GM21529 (cell line): Measurements from ENCODE around the gene TMEM53.

Experiments used
- ATAC-seq: cut with Tn5 transposase; IDR thresholded peaks from one replicate; pipeline ENCODE4 v1.9.1; 2021; ENCODE audit not compliant: unreplicated experiment

TMEM53 gene

DNA sequence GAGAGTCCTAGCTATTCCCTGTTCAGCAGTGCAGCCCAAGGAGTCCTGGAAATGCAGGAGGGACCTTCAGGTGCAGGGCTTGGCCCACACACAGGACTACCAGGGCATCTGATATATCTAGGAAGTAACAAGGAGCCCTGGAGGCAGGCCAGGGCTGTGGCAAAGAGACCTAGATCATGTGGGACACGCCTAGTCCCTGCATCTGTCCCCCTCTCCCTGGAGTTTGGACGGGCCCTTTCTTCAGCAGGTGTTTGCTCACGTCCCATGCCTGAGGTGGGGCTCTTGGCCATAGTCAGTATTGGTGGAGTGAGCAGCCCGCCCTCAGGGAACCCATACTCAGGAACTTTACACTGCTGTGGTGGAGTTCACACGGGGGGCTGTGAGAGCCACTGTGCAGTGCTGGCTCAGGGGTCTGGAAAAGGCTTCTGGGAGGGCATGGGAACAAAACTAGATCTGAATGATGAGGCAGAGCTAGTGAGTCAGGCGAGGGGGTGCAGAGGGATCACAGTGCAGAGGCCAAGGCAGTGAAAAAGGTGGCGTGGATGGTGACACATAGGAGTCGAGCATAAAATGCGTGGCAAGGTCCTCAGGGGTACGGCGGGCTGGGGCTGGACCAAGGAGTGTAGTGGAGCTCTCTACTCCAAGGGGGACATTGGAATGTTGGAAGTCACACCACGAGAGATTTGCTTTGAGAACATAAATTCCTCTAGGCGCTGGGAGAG is 25.6 kb downstream of the TMEM53 start:
- ATAC-seq = no peak

- ATAC-seq = no peak
Observed at GRCh38 chr1:44647896-44648295, 26.4 kb downstream of the TMEM53 start.

- no peak for ATAC-seq
Observed at GRCh38 chr1:44646261-44647110, 27.8 kb downstream of the TMEM53 start.

- no peak for ATAC-seq
Observed at GRCh38 chr1:44645476-44646244, 28.6 kb downstream of the TMEM53 start.

- ATAC-seq = no peak
Observed at GRCh38 chr1:44644806-44645205, 29.5 kb downstream of the TMEM53 start.

DNA sequence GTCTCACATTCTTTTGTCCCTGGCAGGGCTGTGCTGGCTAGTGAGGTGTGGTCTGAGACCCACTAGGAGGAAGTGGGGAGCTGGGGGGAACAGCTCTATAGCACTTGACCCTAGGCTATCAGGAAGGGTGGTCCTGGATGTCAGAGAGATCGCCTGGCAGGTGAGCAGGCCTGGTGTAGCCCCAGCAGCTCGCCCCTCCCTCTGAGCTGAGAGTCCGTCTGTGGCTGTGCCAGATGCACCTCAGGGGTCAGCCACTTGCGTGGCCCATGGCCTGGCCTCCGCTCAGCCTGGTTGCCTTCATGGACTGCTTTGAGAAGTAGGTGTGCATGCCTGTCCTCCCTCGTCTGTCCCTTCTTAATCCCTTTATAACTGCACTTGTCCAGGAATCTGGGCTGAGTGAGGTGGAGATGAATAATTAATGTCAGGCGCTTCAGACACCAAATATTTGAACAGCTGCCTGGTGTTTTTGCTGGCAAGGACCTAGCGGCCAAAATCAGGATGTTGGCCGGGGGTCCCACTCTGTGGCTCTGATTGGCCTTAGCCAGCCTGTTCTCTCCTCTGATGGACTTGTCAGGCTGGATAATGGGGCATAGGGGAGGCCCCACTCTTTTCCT is 30.5 kb downstream of the TMEM53 start:
- no peak for ATAC-seq

GRCh38 chr1:44642925-44643324 is 31.4 kb downstream of the TMEM53 start:
- ATAC-seq = no peak

DNA sequence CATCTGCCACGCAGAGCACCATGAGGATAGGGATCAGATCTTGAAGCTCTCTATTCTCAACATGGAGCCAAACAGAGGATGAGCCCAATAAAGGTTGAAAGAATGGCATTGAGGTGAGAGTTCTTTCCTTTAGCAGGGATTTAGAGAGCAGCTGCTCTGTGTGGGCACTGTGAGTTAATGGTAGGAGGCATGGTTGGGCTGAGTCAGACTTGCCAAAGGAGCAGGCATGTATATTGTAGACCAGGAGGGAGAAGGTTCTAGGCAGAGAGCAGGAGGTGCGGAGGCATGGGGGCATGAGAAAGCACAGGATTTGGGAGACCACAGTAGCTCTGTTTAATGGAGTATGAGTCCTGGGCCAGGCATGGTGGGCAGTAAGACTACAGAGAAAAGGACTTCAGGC is 32.0 kb downstream of the TMEM53 start:
- ATAC-seq = no peak

DNA sequence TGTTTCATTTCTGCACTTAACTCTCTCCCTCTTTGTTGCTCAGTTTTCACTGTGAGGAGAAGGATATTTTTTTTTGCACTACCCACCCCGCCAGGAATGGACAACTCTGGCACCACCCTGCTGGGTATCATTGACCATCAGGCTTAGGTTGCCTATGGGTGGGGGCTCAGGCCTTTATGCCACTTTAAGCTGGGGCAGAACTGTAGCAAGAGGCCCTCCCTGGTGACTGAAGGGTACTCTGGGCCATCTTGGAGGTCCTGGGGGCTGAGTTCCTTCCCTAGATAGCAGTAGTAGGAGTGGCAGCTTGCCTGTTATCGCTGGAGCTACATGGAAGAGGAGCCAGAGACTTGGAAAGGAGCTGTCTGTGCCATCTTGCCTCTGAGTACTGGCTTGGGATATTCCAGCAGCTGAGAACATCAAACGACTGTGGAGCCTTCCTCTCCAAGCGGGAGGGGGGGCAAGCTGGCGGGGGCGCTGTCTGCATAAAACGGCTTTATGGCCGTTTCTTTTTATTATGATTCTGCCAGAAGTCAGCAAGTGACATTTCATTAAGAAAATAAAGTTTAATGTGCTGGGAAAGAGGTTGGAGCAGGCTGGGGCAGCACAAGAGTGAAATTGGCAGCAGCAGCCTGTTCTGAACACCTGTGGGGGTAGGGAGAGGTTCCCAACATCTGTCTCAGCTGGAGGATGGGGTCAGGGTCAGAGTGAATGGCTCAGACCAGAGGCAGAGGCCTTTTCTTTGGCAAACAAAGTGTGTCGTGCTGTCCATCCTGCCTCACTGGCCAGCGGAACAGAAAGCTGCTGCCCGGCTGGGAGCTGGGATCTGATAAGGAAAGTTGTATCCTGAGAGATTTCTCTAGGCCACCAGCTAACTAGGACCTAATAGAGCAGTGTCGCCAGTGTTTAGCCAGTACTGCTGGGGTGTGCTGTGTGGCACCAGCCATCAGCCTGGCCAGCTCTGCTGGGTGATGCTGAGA is 32.9 kb downstream of the TMEM53 start:
- ATAC-seq = no peak

GRCh38 chr1:44640200-44640853 is 34.0 kb downstream of the TMEM53 start:
- no peak for ATAC-seq

GRCh38 chr1:44637702-44638411 is 36.4 kb downstream of the TMEM53 start:
- no peak for ATAC-seq

DNA sequence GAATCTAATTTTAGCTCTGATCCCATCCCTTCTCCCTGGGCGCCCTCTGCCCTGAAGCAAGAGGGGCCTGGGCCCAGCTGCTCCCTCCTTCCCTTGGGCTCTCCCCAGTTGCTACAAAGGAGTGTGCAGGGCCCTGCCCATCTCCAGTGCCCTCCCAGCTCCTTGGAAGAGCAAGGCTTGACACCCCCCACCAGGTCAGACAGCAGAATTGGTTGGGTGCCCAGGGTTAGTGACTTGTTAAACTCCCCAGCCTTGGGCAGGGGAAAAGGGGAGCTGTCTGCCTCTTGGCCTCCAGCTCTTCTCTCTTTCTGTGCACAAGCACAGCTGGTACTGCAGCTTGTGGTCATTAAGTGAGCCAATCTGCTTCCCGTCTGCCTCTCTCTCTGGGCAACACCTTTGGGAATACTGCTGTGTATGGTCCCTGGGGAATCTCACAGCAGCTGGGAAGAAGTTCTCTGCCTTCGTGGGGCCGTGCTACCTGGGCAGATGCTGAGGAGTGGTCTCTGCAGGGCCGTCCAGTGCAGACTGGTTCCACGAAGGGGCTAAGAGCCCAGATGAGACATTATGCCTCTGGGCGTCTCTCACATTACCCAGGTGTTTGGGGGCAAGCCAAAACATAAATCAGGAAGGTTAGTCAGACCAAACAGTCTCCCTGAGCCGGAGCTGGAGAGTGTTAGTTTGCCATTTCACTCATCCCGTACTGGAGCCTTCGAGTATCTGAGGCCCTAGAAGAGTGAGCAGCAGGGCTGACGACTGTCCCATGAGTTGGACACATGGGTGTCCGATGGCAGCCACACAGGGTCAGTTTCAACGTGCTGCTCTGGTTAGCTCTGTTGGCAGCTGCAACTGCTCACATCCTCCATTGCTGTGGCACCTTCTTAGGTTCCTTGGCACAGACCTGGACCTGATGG is 37.3 kb downstream of the TMEM53 start:
- no peak for ATAC-seq

GRCh38 chr1:44636083-44636687 is 38.1 kb downstream of the TMEM53 start:
- ATAC-seq = no peak

DNA sequence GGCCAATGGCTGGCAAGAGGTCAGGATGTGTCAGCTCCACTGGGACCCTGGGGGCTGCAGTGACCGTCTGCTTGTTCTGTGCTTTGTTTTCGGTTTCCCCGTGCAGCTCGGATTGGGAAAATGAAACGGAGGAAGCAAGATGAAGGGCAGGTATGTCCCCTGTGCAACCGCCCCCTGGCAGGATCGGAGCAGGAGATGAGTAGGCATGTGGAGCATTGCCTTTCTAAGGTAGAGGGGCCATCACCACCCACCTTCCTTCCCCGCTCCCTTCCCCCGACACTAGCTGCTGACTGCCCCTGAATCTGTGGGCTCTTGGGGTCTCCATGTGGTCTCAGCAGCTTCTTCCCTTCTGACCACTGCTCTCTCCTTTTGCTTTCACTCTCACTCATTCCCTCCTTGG is 38.8 kb downstream of the TMEM53 start:
- no peak for ATAC-seq

- ATAC-seq = no peak
Observed at GRCh38 chr1:44634606-44635189, 39.6 kb downstream of the TMEM53 start.

DNA sequence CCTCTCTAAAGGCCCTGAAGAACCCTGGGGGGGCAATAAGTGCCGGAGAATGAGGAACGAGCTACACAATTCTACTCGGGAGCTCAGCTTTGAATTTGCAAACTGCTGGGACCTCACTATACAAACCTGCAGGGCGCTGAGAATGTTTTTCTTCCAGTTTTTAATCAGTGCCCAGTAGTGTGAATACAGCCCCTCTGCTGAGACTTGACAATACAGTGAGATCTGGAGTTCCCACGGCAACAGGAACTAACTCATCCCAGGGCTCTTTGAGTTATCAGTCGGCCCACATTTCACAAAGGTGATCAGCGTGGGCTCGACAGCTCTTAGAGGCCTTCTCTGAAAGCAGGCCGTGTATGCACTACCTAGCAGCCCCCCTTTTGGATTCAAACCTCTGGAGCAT is 41.7 kb downstream of the TMEM53 start:
- ATAC-seq = no peak
